ENCODE results near the gene SHANK3.
A peak's percentile ranks its signal among the peaks of the same experiment; 100 is the strongest.

SHANK3 gene

DNA sequence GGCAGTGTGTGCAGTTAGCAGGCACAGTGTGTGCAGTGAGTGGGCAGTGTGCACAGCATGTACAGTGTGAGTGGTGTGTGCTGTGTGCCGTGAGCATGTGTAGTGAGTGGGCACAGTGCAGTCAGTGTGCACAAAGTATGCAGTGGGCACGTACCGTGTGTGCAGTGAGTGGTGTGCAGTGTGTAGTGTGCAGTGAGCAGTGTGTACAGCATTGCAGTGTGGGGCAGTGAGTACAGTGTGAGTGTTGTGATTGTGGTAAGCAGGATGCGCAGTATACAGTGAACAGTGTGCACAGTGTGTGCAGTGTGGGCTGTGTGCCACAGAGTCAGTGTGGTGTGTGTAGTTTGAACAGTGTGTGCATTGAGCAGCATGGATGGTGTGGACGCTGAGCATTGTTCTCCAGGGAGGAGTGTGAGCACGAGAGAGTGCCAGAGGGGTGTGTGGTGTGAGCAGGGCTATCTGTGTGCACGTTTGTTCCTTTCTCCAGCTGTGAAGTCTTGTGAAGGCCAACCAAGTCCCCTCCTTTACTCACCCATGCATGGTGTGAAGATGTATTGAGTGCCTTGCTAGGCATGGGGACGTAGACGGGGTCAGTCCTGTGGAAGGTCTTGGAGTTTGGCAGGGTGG, 3.0 kb downstream of the SHANK3 start:
- in situ Hi-C loops (cut with HindIII; ENCODE audit: low pct_ligation_motif_present, low pct_unique_long_range_greater_than_20kb, low sequenced_read_pairs): no loop called here
- DNase-seq: no peak

DNA sequence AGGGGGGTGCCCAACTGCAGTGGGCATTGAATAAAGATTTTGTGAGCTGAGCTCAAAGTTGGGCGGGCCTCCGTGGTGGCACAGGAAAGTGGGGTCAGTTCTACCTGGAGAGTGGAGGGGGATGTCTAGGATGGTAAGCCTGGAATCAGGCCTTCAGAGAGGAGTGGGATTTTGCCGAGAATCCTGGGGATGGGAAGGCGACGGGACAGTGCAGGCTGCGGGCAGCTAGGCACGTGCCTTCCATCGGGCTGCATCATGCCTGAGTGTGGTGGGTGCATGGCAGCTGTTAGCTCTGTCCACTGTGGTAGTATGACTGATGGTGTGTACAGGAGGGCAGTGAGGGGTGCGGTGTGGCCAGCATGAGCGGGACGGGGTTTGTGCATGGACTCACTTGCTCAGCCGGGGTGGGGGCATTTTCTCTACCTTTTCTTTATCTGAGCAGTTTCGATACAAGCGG, 3.6 kb downstream of the SHANK3 start:
- in situ Hi-C loops (cut with HindIII; ENCODE audit: low pct_ligation_motif_present, low pct_unique_long_range_greater_than_20kb, low sequenced_read_pairs): no loop called here
- no peak for DNase-seq

DNA sequence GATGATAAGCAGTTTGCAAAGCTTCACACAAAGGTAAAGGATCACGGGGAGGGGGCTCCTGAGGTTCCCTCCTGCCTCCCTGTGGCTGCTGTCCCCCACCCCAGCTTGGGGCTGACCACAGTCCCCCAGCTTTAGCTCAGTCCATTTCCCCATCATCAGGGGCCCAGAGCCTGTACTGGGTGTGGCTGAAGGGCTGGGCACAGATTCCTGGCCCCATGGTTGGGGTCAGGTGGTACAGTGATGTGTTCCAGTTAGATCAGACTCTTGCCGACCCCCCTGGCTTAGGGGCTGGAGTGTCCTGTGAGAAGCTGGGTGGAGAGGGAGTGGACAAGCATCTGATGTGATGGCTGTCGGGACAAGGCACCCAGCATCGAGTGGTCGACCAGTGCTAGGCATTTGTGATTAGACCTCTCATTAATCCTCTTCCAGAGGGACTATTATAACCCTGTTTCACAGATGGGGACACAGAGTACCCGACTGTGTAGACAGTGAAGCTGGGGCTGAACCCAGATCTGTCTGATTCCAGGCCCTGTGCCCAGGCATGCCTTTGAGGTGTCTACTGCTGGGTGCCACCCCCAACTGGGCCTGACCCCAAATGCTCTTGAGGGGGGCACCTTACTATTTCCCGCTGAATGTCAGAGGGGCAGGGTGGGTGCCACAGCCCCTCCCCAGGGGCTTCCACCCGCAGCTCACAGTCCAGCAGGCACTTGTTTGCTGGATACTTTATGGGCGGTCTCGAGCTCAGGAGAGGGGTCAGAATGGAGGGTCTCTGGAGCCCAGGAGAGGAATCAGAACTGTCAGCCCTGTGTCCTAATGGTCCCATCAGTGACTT, 4.3 kb downstream of the SHANK3 start:
- in situ Hi-C loops (cut with HindIII; ENCODE audit: low pct_ligation_motif_present, low pct_unique_long_range_greater_than_20kb, low sequenced_read_pairs): no loop called here
- no peak for DNase-seq

DNA sequence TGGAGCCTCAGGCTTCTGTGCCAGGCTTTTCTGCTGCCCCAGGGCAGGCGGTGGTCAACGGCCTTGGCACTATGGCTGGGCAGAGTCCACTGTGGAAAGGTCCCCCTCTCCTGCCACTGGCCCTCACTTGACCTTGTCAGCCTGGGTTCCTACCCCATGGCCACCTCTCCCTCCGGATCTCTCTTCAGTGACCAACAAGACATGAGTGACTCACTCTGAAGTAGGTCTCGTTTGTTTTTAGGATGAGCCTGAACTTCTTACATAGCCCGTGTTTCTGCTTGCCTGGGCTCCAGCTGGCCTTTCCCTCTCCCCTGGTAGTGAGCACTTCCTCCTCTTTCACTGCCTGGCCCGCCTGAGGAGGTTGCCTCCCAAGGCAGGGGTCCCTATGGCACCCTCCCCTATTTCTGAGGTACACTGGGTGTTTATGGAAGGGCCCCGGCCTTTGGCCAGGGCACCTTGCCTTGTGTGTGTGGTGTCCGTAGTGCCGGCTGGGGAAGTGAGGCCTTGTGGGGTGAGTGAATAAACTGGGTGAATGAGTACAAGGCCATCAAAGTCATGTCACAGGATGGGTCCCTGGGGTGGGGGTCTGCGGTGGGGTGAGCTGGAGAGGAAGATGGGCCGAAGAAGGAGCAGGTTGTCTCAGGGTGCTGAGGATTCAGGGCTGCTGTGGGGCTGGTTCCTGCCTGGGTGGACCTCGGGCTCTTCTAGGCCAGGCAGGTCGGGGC, 5.0 kb downstream of the SHANK3 start:
- no peak for DNase-seq
- in situ Hi-C loops (cut with HindIII; ENCODE audit: low pct_ligation_motif_present, low pct_unique_long_range_greater_than_20kb, low sequenced_read_pairs): no loop called here

DNA sequence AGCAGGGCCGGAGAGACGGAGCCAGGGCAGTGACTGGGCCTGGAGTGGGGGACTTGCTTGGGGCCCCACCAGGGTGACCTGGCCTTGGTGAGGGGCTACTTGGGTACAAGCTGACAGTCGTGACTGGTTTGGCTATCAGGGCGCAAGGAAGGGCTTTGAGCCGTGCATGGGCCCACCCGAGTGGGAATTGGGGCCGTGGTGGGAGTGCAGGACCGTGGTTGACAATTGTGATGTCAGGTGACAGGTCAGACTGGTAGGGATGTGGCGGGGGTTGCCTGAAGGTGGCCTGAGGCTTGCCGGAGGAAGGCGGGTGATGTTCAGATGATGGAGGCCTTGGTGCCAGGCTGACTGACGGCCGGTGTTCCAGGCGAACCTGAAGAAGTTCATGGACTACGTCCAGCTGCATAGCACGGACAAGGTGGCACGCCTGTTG, 5.6 kb downstream of the SHANK3 start:
- DNase-seq: no peak
- in situ Hi-C loops (cut with HindIII; ENCODE audit: low pct_ligation_motif_present, low pct_unique_long_range_greater_than_20kb, low sequenced_read_pairs): no loop called here

DNA sequence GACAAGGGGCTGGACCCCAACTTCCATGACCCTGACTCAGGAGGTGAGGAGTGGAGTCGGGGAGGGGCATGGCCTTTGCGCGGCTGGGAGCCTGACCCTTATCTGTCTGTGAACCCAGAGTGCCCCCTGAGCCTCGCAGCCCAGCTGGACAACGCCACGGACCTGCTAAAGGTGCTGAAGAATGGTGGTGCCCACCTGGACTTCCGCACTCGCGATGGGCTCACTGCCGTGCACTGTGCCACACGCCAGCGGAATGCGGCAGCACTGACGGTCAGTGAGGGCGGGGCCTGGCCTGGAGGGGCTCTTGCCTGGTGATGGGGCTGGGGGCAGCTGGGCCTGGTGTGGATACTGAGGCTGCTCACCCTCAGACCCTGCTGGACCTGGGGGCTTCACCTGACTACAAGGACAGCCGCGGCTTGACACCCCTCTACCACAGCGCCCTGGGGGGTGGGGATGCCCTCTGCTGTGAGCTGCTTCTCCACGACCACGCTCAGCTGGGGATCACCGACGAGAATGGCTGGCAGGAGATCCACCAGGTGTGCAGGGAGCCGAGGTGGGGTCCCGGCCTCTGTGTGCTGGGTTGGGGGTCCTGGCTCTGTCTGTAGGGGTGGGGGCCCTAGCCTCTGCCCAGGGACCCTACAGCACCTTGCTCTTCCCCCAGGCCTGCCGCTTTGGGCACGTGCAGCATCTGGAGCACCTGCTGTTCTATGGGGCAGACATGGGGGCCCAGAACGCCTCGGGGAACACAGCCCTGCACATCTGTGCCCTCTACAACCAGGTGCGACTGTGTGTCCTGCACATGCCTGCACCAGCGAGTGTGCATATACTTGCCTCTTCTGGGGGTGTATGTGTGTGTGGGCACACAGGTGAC, 6.3 kb downstream of the SHANK3 start:
- no peak for DNase-seq
- in situ Hi-C loops (cut with HindIII; ENCODE audit: low pct_ligation_motif_present, low pct_unique_long_range_greater_than_20kb, low sequenced_read_pairs): no loop called here

DNA sequence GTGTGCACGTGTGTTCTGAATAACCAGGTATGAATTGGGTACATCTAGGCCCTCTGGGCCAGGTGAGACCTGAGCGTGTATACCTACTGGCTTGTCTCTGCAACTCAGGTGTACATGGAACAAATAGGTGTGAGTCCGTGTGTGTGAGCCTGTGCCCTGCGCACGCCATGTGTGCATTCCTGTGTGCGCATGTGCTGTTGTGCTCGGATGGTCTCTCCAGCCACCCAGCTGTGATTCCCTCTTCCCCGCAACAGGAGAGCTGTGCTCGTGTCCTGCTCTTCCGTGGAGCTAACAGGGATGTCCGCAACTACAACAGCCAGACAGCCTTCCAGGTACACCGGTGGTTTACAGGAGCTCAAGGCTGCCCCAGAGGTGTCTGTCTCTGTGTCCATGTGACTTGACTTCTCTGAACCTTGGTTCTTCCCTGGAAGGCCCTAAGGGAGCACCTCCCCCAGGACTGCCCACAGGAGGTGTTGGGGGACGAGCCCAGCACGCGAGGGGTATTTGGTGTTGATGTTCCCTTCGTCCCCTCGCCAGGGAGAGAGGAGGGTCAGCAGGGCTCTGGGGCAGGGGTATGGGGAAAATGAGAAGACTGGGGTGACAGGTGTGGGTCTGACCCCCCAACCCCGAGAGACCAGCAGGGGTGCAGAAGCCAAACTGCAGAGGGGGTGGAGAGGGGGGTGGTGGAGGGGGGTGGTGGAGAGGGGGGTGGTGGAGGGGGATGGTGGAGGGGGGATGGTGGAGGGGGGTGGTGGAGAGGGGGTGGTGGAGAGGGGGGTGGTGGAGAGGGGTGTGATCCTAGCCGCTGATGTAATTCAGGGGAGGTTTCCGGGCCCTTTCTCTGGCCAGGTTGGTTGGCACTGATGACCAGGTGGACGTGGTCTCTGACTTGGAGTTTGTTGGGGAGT, 10.7 kb downstream of the SHANK3 start:
- in situ Hi-C loops (cut with HindIII; ENCODE audit: low pct_ligation_motif_present, low pct_unique_long_range_greater_than_20kb, low sequenced_read_pairs): no loop called here
- DNase-seq: no peak

DNA sequence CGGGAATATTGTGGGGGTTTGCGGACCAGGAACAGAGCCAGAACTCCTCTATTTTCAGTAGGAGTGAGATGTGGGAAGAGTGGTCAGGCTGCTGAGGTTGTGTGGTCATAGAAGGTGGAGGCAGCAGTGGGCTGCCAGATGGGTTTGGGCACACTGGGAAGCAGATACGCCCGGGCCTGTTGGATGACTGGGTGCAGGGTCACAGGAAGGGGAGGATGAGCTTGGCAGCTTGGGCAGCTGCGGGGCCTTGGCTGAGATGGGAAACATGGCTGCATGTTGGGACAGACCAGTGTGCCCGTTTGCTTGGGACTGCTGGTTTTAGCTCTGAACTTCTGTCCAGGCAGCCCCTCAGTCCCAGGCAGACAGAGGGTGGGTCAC, 11.4 kb downstream of the SHANK3 start:
- DNase-seq: no peak
- in situ Hi-C loops (cut with HindIII; ENCODE audit: low pct_ligation_motif_present, low pct_unique_long_range_greater_than_20kb, low sequenced_read_pairs): no loop called here

DNA sequence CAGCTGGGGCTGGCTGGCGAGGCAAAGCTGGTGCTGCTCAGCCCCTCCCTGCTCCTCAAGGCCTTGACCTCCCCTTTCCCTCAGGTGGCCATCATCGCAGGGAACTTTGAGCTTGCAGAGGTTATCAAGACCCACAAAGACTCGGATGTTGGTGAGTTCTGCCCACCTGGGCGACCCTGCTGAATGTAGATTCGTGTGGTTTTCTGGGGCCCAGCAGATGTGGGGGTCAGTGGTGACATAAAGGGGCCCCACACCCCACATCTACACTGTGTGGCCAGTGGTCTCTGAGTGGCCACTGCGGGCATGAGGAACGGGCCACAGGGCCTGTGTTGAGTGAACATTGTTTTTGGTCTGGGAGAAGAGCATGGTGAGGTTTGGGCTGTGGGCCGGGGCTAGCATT, 11.9 kb downstream of the SHANK3 start:
- DNase-seq: no peak
- in situ Hi-C loops (cut with HindIII; ENCODE audit: low pct_ligation_motif_present, low pct_unique_long_range_greater_than_20kb, low sequenced_read_pairs): no loop called here

DNA sequence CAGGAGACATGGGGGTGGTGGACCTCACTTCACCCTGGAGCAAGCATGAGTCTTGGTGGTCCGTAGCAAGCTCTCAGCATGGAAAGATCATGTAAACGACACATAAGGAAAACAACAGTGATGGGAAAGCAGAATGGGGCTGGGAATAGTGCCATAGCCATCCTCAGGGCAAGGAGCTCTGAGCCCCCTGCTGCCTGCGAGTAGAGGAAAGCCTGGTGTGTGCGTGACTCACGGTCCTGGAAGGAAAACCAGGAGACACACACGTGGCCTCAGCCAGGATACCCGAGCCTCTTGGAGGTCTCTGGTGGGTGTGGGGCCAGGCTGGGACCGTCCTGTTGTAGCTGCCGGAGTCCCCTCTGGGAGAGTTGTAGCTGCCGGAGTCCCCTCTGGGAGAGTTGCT, 12.4 kb downstream of the SHANK3 start:
- no peak for DNase-seq
- in situ Hi-C loops (cut with HindIII; ENCODE audit: low pct_ligation_motif_present, low pct_unique_long_range_greater_than_20kb, low sequenced_read_pairs): no loop called here

DNA sequence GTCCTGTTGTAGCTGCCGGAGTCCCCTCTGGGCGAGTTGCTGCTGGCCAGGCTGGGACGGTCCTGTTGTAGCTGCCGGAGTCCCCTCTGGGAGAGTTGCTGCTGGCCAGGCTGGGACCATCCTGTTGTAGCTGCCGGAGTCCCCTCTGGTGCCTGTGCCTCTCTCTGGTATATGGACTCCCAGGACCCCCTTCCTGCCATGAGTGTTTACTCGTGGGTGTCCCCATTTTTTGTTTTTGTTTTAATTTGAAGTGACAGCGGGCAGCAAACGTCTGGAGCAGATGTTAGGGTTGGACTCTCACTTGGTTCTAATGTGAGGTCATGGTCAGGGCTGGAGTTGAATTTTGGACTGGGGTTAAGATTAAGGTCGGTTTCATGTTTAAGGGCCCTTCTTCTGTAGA, 14.2 kb downstream of the SHANK3 start:
- in situ Hi-C loops (cut with HindIII; ENCODE audit: low pct_ligation_motif_present, low pct_unique_long_range_greater_than_20kb, low sequenced_read_pairs): no loop called here

DNA sequence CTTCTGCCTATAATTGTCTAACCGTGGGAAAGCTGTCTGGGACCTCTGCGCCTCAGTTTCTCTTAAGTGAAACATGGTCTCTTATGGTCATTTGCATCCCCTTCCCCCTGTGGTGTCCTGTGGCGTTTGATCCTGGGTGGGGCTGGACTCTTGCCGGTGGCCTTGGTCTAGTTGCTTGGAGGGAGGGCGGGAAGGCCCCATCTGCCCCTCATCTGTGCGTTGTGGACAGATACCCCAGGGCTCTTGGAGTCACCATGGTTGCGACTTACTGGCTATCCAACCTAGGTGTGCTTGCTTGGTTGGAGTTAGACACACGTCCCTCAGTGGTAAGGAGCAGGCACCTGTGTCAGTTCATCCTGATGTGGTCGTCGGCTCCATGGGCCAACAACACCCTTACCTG, 15.2 kb downstream of the SHANK3 start:
- in situ Hi-C loops (cut with HindIII; ENCODE audit: low pct_ligation_motif_present, low pct_unique_long_range_greater_than_20kb, low sequenced_read_pairs): no loop called here
- no peak for DNase-seq

More for the DNA sequence above, 14.2 kb downstream of the SHANK3 start:
- DNase-seq: no peak

DNA sequence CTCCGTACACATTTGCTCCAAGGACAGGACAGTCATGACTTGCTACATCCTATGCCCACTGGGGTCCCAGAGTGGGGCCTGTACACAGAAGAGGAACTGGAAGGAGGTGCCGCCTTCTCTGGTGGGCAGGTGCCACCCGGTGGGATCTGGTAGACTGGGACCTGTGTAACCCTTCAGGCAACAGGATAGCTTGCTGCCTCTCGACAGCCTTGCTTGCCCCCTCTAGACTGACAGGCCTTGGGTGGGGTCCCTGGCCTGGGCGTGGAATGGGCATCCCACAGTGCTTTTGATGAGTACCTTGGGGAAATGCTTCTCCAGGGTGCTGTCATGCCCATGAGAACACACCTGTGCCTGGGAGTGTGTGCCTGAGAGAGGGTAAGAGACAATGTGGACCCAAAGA, 15.8 kb downstream of the SHANK3 start:
- in situ Hi-C loops (cut with HindIII; ENCODE audit: low pct_ligation_motif_present, low pct_unique_long_range_greater_than_20kb, low sequenced_read_pairs): no loop called here
- no peak for DNase-seq

DNA sequence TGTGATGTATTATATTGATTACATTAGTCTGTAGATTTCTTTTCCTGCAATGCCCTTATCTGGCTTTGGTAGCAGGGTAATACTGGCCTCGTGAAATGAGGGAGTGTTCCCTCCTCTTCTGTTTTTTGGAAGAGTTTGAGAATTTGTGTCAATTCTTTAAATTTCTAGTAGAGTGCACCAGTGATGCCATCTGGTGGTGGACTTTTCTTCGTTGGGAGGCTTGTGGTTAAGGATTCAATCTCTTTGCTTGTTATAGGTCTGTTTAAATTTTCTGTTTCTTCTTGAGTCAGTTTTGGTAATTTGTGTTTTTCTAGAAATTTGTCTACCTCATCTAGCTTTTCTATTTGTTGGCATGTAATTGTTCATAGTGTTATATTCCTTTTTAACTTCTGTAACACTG, 18.9 kb downstream of the SHANK3 start:
- DNase-seq: peak; percentile 47
- in situ Hi-C loops (cut with HindIII; ENCODE audit: low pct_ligation_motif_present, low pct_unique_long_range_greater_than_20kb, low sequenced_read_pairs): no loop called here

DNA sequence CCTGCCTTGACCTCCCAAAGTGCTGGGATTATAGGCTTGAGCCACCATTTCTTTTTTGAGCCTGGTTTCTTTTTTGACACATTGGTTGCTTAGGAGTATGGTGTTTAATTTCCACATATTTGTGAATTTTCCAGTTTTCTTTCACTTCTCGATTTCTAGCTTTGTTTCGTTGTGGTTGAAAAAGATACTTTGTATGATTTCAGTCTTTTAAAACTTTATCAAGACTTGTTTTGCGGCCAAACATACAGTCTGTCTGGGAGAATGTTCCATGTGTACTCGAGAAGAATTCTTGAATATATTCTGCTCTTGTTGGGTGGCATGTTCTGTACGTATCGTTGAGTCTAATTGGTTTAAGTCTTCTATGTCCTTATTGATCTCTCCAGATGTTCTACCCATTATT, 20.8 kb downstream of the SHANK3 start:
- DNase-seq: no peak
- in situ Hi-C loops (cut with HindIII; ENCODE audit: low pct_ligation_motif_present, low pct_unique_long_range_greater_than_20kb, low sequenced_read_pairs): no loop called here

DNA sequence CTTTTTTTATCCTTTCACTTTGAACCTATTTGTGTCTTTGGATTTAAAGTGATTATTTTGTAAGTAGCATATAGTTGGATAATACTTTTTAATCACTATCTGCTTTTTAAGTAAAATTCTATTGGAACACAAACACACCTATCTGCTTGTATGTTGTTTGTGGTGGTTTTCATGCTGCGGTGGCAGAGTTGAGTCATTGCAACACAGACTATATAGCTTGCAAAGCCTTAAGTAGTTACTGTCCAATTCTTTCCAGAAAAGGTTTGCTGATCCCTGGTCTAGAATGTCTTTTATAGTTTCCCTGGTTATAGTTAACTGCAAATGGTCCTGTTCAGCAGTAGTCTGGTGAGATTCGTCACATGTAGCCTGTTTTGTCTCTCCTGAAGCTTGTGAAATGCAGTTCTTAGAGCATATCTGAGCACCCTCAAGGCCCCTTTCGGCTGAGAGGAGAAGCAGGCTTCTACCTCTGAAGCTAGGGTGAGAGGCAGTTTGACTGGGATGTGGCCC, 21.5 kb downstream of the SHANK3 start:
- in situ Hi-C loops (cut with HindIII; ENCODE audit: low pct_ligation_motif_present, low pct_unique_long_range_greater_than_20kb, low sequenced_read_pairs): no loop called here
- no peak for DNase-seq

DNA sequence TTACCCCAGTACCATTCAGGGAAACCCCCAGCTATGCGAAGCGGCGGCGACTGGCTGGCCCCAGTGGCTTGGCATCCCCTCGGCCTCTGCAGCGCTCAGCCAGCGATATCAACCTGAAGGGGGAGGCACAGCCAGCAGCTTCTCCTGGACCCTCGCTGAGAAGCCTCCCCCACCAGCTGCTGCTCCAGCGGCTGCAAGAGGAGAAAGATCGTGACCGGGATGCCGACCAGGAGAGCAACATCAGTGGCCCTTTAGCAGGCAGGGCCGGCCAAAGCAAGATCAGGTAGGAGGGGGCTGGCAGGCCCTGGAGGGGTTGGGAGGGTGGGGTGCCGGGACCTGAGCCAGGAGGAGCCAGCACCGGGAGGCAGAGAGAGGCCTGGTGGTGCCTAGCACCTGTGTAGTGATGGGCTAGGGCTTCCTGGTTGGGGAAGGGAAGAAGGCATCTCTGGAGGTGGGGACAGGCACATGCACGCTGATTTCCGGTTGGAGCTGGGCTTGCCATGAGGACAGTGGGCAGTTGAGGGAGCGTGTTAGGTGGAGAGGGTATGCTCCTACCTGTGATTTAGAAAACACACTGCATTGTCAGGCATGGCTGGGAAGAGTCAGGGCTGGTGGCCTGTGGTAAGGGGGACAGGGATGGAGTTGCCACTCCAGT, 22.3 kb downstream of the SHANK3 start:
- in situ Hi-C loops (cut with HindIII; ENCODE audit: low pct_ligation_motif_present, low pct_unique_long_range_greater_than_20kb, low sequenced_read_pairs): no loop called here
- DNase-seq: no peak

All from ACHN (cell line).